HG02870 (cell line): ENCODE results near the gene LRIG1.

Experiments
- ATAC-seq: cut with Tn5 transposase; IDR thresholded peaks from one replicate; pipeline ENCODE4 v1.9.1; 2021; ENCODE audit warnings: mild to moderate bottlenecking, moderate library complexity; ENCODE audit not compliant: unreplicated experiment

The LRIG1 gene

DNA sequence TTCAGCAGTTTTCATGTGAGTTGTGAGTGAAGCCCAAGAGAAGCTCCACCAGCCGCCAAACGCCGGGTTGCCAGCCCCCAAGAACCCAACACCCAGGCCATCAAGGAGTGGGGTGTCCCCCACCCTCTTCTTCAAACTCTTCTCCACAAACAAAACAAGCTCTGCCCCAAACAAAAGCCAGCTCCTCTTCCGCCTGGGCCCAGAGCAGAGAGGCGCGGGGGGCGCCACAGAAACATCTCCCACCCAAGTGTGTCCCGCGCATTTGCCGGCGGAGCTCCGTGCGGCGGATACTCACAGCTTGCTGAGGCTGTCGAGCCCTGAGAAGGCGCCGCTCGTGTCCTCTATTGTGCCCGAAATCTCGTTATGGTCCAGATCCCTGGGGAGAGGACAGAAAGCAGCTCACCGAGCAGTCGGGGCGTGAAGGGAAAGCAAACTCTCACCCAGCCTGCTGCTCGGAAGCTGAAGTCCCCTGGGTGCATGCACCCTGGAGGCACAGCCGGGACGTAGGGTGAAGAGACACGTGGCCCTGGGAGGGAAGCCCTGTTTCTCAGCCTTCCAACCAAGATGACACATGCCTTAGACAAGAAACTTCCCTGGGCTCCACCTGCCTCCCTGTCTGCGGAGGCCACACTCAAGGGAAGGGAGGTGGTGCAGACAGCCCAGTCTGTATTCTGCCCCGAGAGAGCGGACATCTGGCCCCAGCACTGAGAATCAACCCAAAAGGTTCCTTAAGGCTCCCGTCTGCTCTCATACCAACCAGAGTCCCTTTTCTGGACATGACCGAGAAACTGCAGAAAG is 95.7 kb downstream of the LRIG1 start:
- no peak for ATAC-seq

DNA sequence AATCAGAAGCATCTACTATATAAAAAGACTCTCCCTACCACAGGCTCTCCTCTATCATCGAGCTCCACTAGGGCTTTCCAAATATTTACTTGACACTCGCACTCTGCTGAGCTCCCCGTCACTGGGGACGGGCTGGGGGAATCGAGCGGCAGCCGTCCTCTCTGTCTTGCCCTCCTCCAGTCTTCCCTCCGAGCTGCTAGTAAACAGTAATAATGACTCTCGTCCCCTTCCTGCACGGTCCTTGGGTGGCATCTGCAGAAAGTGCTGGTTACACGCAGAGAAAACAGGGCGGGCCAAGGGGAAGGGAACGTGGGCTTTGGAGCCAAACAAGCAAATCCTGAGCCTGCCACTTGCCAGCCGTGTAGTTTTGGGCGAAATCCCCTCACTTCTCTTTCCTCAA is 96.6 kb downstream of the LRIG1 start:
- ATAC-seq, result no peak

DNA sequence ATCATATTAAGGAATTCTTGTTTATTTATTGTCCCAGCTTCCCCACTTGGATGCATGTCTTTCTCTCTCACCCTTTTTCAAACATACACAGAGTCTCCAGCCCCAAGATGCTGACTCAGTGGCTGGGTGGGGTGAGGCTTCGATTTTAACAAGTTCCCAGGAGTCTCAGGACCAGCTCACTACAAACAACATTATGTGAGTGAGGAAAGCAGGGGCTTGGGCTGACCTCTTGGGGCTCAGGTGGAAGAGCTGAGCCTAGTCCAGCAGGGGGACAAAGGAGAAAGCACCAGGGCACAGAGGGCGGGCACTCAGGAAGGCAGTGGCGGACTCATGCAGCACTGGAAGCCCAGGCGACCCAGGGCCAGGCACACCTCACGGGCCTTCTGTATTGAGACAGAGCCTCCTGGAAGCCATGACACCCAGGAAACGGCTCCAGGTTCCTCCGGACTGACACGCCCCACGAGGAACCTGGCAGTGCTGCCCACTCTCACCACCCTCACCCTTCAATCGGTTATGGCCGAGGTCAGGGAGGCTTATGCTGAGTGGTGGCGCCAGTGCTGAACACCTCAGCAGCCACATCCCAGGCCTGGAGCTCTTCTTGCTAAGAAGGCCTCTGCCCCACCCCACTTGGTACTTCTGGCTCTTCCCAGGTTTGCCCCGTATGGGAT is 97.4 kb downstream of the LRIG1 start:
- ATAC-seq, result no peak

DNA sequence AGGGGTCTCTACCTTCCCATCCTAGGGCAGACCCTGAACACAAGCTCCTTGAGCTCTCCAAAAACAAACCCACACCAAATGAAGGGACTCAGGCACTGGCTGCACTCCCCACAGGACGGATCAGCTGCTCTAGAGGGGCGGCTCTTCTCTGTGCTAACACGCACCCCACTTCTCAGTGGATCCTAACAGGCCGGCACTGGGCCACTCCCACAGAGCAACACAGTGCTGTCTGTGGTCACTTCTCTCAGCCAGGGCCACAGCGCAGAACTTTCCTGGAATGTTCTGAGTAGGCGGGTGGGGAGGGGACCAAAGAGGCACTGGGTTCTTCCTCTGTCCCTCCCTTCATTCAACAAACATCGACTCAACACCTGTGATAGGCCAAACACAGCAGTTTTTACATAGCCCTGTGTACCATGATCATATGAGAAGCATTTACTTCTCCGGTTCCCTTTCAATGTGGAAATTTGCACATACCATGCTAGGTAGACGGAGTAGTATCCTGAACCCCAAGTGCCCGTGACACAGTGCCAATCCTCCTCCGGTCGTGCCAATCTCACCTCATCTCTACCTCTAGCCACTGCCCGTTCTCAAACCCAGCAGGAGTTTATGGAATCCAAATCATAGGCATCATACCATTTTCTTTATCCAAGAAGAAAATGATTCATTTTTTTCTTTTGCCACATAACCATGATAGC is 98.1 kb downstream of the LRIG1 start:
- no peak for ATAC-seq

DNA sequence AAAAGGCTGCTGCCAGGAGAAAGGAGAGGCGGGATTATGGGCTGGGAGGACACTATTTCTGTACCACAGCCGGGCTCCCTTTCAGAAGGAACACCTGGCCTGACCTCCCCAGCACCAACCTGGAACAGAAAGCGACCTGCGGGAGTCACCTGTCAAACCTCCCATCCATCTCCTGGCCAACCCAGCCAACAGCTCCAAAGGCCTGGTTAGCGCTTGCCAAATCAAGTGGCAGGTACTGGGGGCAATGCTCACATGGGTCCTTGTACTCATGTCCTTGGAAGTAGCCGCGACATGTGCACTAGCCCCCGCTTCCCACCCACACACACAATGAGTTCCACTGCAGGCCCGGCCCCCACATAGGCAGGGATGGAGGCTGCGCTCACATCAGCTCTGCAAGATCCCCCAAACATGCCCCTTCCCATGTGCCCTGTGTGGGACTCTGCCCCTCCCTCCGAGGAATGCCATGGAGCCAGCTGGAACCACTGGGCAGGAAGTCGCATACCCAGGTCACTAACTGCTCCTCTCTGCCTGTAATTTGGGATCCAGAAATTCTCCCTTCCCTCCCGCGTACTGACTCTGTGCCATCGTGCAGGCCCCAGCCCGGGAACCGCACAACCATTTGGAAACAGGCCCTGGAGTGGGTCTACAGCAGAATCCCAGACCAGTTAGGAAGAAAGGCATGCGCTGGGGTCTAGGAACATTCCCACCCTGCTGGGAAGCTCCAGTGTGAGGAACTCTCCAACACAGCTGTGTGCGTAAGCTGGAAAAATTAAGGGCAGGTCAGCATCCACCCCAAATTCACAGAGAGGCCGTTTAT is 98.9 kb downstream of the LRIG1 start:
- no peak for ATAC-seq

DNA sequence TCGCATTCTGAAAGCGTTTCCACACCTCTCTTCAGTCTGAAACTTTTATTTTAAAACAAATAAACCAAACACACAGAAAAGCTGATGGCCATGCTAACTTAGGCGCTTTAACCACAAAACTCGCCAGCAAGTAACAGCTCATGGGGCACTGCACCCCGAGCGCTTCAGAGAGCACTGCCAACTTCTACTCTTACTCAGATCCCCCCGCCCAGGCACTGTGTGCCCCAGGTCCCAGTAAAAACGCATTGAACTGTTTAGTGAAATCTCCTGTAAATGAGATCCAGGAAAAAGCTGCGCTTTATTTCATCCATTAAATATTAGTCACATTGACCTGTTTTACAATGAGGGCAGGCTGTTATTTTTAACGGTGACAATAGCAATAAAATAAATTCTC is 99.7 kb downstream of the LRIG1 start:
- no peak for ATAC-seq

DNA sequence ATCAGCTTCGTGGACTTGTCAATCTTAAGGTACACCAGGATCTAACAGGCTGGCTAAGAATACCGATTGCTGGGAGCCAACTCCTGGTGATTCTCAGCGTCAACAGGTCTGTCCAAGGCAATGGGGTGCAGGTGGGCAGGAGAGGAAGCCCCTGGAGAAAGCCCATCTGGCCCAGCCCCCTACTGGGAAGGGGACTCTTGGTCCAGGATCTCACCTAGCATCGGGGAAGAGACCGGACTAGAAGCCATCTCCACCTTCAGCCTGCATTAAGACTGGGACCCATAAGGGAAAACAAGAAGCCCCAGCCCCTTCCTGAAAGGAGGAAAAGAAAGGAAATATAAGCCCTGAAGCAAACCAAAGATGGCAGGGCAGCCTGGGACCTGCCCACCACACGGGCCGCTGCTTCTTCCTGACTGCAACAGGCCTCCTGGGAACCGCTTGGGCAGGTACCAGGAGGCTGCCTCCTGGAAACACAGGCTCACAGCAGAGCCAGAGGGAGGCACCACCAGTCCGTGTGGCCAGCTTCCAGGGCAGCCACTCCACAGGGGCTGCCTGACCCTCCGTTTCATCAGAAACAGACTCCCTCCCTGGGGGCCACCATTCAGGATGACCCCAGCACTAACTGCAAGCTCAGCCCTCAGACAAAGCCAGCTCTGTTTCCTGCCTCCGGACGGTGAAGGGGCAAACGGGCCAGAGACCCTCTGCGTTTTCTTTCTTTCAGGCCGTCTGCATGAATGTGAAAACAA is 100.2 kb downstream of the LRIG1 start:
- ATAC-seq, result no peak

DNA sequence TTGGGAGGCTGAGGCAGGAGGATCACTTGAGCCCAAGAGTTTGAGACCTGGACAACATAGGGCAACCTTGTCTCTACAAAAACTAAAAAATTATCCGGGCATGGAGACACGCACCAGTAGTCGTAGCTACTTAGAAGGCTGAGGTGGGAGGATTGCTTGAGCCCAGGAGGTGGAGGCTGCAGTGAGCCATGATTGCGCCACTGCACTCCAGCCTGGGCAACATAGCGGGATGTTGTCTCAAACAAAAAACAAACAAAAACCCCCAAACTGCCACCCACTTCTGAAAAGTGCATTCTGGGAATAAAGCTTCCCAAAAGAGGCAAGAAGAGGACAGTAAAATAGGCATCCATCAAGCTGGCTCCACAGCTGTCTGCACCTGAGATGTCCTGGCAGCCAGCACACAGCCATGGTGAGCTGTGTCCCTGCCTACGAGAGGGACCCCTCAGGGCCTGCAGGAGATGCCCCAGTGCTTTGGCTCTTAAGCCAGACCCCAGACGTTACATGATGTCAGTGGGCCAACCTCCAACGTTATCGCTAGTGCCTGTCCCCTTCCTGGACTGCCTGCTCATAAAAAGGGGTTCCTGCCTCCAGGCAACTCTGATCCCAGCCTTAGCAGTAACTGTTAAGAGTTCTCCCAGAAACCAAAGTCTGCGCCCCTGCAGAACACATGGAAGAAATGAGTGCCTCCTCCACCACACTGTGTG is 101.1 kb downstream of the LRIG1 start:
- no peak for ATAC-seq

DNA sequence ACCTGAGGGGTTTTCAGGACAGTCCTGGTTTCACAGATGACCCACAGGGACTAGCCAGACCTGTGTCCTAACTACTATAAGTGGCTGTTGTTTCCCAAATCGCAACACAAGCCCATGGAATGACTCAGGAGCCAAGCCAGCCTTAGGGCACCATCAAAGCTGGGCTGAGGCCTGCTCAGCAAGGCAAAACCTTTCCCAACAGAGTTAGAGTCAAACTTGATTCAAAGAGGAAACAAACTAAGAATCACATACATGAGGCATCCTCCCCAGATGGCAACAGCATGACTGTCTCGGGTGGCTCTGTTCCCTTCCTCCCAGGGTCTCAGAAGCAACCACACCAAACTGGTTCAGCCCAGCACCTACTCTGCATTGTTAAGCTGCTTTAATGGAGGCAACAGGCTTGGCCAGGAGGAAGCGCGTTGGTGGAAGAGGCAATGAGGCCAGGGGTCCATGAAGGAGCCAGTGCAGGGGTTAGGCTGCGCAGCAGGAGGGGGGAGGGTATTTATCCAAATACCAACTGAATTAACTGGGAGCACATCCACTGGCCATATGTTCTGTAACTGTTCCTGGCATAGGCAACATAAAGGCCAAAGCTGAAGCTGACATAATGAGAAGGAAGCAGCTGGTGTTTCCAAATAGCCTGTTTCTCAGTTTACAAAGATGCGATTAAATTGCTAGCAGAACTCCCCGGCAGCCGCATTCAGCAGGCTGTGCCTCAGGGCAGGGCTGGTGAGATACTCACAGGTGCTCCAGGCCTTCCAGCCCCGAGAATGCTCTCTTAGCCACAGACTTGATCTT is 102.4 kb downstream of the LRIG1 start:
- no peak for ATAC-seq

DNA sequence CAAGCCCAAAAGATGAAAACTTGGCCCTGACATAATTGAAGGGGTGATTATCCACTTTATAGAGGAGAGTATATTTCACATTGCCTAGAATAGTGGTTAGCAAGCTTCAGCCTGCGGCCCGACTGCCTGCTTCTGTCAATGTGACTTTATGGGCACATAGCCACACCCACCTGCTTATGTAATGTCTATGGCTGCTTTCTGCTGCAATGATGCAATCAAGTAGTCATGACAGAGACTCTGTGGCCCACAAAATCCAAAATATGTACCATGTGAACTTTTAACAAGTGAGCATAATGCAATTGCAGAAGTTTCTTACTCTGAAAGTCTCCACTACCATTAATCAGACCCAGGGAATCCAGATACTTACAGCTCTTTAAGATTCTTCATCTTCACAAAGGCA is 103.1 kb downstream of the LRIG1 start:
- ATAC-seq, result no peak

DNA sequence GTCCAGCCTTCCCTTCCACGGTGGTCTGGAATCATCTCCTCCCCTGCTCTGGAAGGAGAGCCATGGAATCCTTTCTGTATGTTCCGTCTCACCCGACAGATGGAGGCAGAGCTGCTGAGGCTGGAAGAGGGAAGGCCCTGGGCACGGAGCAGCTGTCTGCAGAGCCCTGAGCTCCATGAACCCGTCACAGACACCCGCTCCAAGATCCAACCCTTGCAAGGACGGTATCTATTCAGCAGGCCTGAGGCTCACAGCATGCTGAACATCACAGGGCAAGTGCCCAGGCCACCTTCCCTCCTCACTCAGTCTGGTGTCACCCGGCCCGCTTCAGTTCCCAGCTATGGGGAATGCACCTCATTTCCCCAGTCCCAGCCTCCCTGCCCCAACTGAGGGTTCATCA is 103.9 kb downstream of the LRIG1 start:
- no peak for ATAC-seq

DNA sequence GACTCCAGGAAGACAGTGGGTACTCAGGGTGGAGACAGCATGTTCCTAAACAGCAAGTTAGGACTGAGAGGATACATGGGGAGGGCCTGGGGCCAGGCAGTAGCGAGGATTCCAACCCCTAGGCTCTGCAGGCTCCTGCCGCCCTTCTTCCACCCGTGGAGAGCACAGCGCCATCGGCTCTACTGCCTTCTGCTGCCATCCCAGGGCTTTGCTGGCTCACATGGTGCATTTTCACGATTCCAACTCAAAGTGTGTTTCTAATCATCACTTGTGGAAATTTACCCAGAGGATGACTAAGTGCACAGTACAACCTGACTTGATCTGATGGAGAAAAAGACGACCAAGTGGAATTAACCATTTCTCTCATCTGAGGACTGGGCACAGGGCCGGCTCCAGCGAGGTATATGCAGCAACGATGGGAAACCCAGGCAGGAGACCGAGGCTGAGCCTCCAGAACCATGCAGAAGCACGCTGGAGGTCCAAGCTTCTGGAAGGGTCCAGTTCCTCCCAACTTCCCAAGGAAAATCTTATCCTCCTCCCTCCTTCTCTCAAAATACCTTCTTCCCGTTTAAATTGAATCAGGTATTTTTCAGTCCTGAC is 104.6 kb downstream of the LRIG1 start:
- no peak for ATAC-seq

DNA sequence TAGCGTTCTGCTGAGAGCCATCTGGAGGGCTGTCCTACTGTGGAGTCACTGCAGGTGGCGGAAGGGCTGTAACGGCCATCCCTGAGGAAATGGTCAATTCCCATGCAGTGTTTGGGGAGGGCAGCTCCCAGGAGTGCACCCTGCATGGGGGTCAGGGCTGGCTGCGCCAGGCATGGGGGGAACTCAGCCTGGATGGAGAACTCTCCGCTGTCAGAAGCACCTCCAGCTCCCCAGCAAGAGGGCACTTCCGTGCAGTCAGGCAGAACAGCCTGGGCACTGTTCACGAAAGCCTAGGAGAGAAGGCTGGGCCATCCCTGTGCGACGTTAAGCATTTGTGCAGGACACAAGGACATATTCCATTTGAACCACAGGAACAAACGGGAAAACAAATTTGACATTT is 105.2 kb downstream of the LRIG1 start:
- ATAC-seq, result no peak

DNA sequence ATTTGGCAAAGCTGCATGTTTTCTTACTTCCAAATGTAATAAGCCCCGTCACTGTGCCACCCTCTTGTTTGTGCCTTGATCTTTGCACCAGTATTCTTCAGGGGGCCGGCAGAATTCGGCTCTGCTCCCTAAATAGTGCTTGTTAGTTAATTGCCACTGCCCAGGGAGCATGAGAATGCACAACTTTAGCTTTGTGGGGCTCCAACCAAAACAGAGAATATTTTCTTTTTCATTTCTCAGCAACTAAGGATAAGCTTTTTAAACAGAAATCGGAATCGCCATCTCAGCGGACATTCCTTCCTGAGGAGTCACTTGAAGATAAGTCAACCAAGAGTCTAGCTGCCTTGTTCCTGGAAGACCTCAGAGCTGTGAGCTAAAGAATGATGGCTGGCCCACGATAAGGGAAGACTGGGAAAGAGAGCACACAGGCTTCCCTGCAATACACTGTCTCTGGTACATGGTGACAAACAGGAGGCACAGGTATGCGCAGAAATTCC is 106.0 kb downstream of the LRIG1 start:
- no peak for ATAC-seq

DNA sequence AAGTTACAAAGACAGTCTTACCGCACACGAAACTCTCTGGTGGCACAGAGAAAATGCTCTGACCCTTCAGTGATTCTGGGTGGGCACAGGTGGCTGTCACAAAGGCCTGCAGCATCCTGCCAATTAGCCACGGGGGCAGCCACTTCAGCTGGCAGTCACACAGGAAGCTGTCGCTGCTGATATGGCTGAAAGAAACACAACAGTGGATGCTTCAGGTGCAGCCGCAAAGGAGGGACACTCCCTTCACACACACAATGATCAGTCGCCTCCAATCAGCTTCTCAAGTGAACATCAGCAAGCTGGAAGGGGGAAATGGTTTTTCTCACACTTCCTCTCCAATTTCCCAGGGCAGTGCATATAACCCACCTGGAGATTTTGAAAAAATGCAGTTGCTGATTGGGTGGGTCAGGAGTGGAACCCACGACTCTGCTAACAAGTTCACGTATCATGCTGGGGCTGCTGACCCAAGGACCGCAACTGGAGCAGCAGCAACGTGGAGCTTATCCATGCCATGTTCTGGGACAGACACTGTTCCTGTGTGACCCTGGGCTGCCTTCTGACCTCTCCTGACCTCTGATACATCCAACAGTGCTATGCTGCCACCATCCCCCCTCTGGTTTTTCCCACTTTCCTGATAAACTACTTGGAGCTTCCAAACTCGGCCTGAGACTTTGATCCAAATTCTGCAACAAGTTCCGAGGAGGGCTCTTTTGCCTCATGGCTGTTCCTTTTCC is 106.6 kb downstream of the LRIG1 start:
- peak; percentile 85 for ATAC-seq

DNA sequence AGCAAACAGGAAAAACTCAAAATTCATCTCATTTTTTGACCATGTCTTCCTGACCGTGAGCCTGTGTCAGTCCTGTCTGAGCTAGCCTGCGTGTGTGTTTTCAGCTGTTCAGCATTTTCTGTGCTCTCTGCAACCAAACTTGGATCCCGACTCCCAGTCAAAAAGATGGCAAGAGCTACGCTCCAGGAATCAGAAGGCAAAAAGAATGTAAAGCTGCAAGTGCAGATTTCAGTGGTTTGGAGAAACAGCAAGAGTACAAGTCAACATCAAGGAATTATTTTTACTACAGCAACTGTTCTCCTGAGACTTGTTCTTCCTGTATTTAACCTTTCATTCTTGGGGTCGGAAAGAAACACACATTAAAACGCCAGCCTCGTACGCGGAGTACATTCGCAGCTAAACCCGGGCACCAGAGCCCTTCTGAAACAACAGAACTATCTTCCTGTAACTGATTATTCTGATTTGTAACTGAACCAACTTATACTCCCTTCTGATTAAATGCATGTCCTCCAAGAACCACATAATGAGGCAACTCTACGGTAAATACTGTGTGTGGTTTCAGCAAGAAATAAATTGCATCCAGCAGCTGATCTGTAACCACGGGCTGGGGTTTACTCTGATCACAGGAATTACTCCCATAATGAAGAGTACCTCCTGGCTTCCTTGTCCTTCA is 107.4 kb downstream of the LRIG1 start:
- peak; percentile 11 for ATAC-seq

DNA sequence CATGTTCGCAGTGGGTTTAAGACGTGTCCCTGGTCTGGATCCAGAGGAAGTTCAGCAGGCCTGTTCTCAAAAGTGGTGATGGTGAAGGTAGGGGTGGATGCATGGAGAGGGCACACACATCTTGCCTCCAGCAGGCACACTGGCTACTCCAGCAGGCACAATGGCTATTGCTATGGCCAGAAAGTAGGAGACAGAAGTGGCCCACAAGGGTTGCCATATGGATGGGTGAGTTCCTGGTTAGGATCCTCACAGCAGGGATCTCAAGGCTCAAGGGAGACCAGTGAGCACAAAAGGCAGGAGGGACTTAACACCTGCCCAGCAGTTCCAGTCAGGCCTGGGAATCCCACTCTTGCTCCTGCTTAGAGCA is 107.9 kb downstream of the LRIG1 start:
- ATAC-seq, result no peak
